ENCODE data around the gene FILIP1L.

Gene FILIP1L

GRCh38 chr3:99794485-99794884, 319.8 kb downstream of the FILIP1L start:
- no peaks in the 10 kb centered on the region for H3K36me3 ChIP-seq
- no peaks in the 10 kb centered on the region for H3K27me3 ChIP-seq
- H3K27ac ChIP-seq, result no peak overlapping the region
- H3K4me3 ChIP-seq (ENCODE audit: low read depth in 1 of 2, low read length in 1 of 2), result no peak overlapping the region
- H3K9me3 ChIP-seq, result no peaks in the 10 kb centered on the region
- H3K4me1 ChIP-seq (ENCODE audit: control insufficient read depth in 1 of 2, insufficient read depth in 1 of 2, low read depth in 1 of 2, low read length in 1 of 2), result no peaks in the 10 kb centered on the region
- TF ChIP-seq CTCF (IDR thresholded peaks at IDR 0.05), result no peak

- no peaks in the 10 kb centered on the region for H3K27me3 ChIP-seq
- no peak for TF ChIP-seq CTCF (IDR thresholded peaks at IDR 0.05)
- no peak overlapping the region for H3K27ac ChIP-seq
- H3K4me3 ChIP-seq (ENCODE audit: low read depth in 1 of 2, low read length in 1 of 2), result no peak overlapping the region
- no peaks in the 10 kb centered on the region for H3K36me3 ChIP-seq
- H3K9me3 ChIP-seq, result no peaks in the 10 kb centered on the region
- no peaks in the 10 kb centered on the region for H3K4me1 ChIP-seq (ENCODE audit: control insufficient read depth in 1 of 2, insufficient read depth in 1 of 2, low read depth in 1 of 2, low read length in 1 of 2)
Measured at GRCh38 chr3:99789011-99789721, 325.1 kb downstream of the FILIP1L start.

Measured in neutrophil (primary cell).